GM13976 (cell line): ENCODE measurements around the gene TMEM79.

Source experiments
- DNase-seq: peaks from one replicate; pipeline ENCODE4 v3.0.0; 2012; ENCODE audit warnings: low spot score
- in situ Hi-C: fragments of 300-500 bp; cut with MboI; formaldehyde crosslinking; loops from one replicate; pipeline ENCODE4 v1.12.0; 2022; ENCODE audit warnings: low sequenced_read_pairs, mixed read lengths, inconsistent platforms; ENCODE audit not compliant: unreplicated experiment
- TF ChIP-seq, protein P1 (sequence below): IDR thresholded peaks from 2 replicates; pipeline ENCODE4 v1.5.1; 2012; ENCODE audit warnings: borderline replicate concordance, mild to moderate bottlenecking; ENCODE audit not compliant: insufficient read depth; ENCODE audit errors: extremely low read depth, missing control alignments, control extremely low read depth

TMEM79 gene, protein sequence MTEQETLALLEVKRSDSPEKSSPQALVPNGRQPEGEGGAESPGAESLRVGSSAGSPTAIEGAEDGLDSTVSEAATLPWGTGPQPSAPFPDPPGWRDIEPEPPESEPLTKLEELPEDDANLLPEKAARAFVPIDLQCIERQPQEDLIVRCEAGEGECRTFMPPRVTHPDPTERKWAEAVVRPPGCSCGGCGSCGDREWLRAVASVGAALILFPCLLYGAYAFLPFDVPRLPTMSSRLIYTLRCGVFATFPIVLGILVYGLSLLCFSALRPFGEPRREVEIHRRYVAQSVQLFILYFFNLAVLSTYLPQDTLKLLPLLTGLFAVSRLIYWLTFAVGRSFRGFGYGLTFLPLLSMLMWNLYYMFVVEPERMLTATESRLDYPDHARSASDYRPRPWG

DNA sequence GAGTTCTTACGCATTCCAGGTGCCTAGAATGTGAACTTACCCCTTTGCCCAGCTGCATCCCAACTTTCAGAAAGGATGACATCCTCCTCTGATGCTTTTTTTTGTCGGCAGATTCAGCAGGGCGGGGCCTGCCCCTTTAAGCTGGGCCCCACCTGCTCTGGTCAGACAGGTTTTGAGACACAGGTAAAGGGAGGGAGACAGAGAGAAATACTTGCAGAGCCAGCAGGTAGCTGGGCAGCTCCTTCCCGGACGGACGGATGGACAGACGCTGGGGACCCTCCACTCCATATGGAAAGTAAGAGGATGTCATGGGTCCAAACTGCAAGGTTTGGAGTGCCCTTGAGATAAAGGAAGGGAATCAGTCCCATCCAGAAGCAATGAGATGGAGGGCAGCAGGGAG is at the start of gene TMEM79:
TSS of gene TMEM79 (plus strand) at position 214 of the 400 bp plus-strand sequence. CDS start 902 bp downstream, outside the sequence.
- TF ChIP-seq, protein P1, sequence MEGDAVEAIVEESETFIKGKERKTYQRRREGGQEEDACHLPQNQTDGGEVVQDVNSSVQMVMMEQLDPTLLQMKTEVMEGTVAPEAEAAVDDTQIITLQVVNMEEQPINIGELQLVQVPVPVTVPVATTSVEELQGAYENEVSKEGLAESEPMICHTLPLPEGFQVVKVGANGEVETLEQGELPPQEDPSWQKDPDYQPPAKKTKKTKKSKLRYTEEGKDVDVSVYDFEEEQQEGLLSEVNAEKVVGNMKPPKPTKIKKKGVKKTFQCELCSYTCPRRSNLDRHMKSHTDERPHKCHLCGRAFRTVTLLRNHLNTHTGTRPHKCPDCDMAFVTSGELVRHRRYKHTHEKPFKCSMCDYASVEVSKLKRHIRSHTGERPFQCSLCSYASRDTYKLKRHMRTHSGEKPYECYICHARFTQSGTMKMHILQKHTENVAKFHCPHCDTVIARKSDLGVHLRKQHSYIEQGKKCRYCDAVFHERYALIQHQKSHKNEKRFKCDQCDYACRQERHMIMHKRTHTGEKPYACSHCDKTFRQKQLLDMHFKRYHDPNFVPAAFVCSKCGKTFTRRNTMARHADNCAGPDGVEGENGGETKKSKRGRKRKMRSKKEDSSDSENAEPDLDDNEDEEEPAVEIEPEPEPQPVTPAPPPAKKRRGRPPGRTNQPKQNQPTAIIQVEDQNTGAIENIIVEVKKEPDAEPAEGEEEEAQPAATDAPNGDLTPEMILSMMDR = no peak
- no peak for DNase-seq
- in situ Hi-C loops = no loop called here

DNA sequence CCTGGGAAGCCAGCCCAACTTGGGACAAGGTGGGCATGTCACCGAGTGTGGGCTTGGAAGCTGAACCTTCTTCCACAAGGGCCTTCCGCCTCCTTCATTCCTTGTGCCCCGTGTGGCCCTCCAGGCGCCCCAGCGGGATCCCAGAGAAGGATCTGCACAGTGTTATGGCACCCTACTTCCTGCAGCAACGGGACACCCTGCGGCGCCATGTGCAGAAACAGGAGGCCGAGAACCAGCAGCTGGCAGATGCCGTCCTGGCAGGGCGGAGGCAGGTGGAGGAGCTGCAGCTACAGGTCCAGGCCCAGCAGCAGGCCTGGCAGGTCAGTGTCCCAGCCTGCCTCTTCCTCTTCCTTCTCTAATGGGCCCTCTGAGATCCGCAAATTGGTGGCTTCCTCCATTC is 48.0 kb upstream of the TMEM79 start:
- no peak for DNase-seq
- TF ChIP-seq, protein P1 = no peak
- in situ Hi-C loops = no loop called here

DNA sequence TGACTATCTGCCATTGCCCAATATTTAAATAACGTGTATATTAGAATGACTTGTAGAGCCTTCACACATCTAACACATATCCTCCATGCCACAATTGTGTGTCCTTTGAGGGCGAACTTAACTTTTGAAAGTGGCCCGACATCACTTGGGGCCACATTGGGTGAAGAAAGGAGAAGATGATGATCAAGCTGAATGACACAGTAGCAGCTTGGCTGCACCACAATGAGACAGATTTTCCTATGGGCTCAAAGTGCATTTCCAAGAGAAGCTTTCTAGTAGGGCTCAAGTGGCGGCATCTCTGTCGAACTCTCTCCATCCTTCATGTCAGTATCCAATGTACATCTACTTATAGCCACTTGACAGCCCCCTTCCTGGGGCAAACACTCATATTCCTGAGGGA is 45.9 kb upstream of the TMEM79 start:
- DNase-seq = no peak
- TF ChIP-seq, protein P1 = no peak
- in situ Hi-C loops = no loop called here

DNA sequence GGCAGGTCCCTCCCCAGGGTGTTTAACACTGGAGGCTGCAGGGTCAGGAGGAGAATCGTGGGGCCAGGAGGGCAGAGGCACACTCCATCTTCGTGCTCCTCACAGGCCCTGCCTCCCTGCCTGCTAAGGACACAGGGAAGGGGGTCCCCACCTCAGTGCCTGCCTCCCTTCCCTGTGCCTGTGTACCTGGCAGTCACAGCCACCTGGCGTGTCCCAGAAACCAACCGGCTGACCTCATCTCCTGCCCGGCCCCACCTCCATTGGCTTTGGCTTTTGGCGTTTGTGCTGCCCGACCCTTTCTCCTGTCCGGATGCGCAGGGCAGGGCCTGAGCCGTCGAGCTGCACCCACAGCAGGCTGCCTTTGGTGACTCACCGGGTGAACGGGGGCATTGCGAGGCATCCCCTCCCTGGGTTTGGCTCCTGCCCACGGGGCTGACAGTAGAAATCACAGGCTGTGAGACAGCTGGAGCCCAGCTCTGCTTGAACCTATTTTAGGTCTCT is 42.8 kb upstream of the TMEM79 start:
- DNase-seq = no peak
- in situ Hi-C loops = no loop called here
- TF ChIP-seq, protein P1 = no peak

DNA sequence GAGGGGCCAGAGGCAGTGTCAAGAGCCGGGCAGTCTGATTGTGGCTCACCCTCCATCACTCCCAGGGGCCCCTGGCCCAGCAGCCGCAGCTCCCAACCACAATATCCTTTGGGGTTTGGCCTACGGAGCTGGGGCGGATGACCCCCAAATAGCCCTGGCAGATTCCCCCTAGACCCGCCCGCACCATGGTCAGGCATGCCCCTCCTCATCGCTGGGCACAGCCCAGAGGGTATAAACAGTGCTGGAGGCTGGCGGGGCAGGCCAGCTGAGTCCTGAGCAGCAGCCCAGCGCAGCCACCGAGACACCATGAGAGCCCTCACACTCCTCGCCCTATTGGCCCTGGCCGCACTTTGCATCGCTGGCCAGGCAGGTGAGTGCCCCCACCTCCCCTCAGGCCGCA is 42.2 kb upstream of the TMEM79 start, which contains the start of gene BGLAP:
TSS of gene BGLAP (plus strand) at position 259 of the 400 bp plus-strand sequence. CDS start at position 307, 48 bp downstream.
- no peak for DNase-seq
- in situ Hi-C loops = no loop called here
- TF ChIP-seq, protein P1 = no peak

DNA sequence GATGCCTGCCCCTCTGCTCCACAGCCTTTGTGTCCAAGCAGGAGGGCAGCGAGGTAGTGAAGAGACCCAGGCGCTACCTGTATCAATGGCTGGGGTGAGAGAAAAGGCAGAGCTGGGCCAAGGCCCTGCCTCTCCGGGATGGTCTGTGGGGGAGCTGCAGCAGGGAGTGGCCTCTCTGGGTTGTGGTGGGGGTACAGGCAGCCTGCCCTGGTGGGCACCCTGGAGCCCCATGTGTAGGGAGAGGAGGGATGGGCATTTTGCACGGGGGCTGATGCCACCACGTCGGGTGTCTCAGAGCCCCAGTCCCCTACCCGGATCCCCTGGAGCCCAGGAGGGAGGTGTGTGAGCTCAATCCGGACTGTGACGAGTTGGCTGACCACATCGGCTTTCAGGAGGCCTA is 41.4 kb upstream of the TMEM79 start:
- DNase-seq = no peak
- in situ Hi-C loops = no loop called here
- TF ChIP-seq, protein P1 = no peak
